Body of pancreas (tissue), 4 donors: Measurements from ENCODE around the gene ARHGAP4. TPM values are rescaled to one million over a fixed set of nuclear protein-coding genes. Genes with fewer than 3 reads are reported as not detected.

ENCODE experiments used
- ATAC-seq: fragments of 150-250 bp; one replicate; pipeline ENCODE4 v1.9.1; 2016
- DNase-seq, 4 donors: peaks; one replicate each; pipeline ENCODE4 v3.0.0-alpha.2; 2019
- H3K27ac ChIP-seq, 4 donors: fragments of 200-600 bp; sonication (generic); 1 replicate in 3 of 4; 2 replicates in 1 of 4; pipeline versions ENCODE4 v1.5.1 to v1.6.1; 2016 to 2019; ENCODE audit warnings: mild to moderate bottlenecking in 1 of 4, mixed read lengths in 1 of 4, moderate library complexity in 1 of 4
- H3K27me3 ChIP-seq, 2 donors: fragments of 200-600 bp; sonication (generic); one replicate each; pipeline ENCODE4 v1.6.0; 2016; ENCODE audit warnings: mild to moderate bottlenecking in 1 of 2
- H3K36me3 ChIP-seq, 2 donors: fragments of 200-600 bp; sonication (generic); replicated peaks in 1 of 2; 2 replicates each; pipeline ENCODE4 v1.5.1; 2016; ENCODE audit warnings: low read depth in 2 of 2; ENCODE audit not compliant: insufficient read depth in 1 of 2
- H3K4me1 ChIP-seq: fragments of 200-600 bp; sonication (generic); one replicate; pipeline ENCODE4 v1.6.0; 2016
- H3K4me3 ChIP-seq, 2 donors: fragments of 200-600 bp; sonication (generic); 1 replicate in 1 of 2; 2 replicates in 1 of 2; pipeline ENCODE4 v1.5.1; 2016 to 2019
- H3K9me3 ChIP-seq, 3 donors: fragments of 200-600 bp; sonication (generic); 1 replicate in 2 of 3; 2 replicates in 1 of 3; pipeline ENCODE4 v1.5.1; 2016
- CTCF ChIP-seq, 7 experiments: fragments of 450-650 bp in 4 of 7; fragments of 200-600 bp in 3 of 7; sonication (generic) in 3 of 7; IDR thresholded peaks; one replicate each; pipeline ENCODE4 v1.5.1; 2016 to 2019; ENCODE audit warnings: antibody characterized with exemption in 7 of 7
- POLR2A ChIP-seq, 3 donors: fragments of 450-650 bp; IDR thresholded peaks; one replicate each; pipeline ENCODE4 v1.6.1; 2016; ENCODE audit warnings: antibody characterized with exemption in 3 of 3, mild to moderate bottlenecking in 2 of 3
- WGBS, 2 donors: methylation state at CpG; one replicate each; pipeline ENCODE4 v1.1.5; 2017; 5-methylcytosine and 5-hydroxymethylcytosine counted together
- intact Hi-C: fragments of 100-400 bp; cut with DNase I; formaldehyde crosslinking; loops from one replicate; pipeline ENCODE4 v1.15.1; 2023
- total RNA-seq, 2 donors: library from RNA; depleted of rRNA; stranded (reverse); fragments of >200 nt; gene quantifications; one replicate each; pipeline ENCODE4 v1.1.0, GENCODE V29; 2016

The ARHGAP4 gene
- total RNA-seq, 2 donors from 2014 or later, result 8.6 to 16.6 TPM

DNA sequence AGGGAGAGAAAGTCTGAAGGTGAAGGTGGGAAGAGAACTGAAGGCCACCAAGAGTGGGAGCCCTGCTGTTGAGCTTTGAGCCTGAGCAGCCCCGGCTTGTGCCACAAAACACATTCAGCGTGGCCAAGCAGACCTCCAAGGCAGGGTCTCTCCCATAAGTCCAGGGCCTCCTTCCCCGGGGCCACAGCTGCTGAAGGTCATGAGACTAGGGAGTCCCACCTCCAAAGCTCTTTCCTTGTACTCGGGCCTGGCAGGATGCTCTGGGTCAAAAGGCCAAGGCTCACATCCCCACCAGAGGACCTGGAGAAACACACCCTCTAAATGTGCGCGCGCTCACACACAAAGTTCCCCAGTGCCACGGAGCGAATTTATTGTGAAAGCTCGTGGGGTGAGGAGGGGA, 3.5 kb upstream of the ARHGAP4 start:
- DNase-seq (no peak), ATAC-seq (no peak)
- WGBS, 2 donors, result 66 to 74% methylated on average over 3 to 7 of the region's 10 CpGs
- no peaks in the 10 kb centered on the region for H3K36me3 ChIP-seq
- no peak overlapping the region for H3K4me3 ChIP-seq
- peak overlapping the region in 1 of 4 donors; percentile 95 for H3K27ac ChIP-seq
- TF ChIP-seq CTCF (IDR thresholded peaks at IDR 0.05) (no peak), POLR2A (IDR thresholded peaks at IDR 0.05) (no peak)
- H3K27me3 ChIP-seq, result no peaks in the 10 kb centered on the region
- peaks cover 30% of the 10 kb centered on the region for H3K4me1 ChIP-seq
- H3K9me3 ChIP-seq, result no peaks in the 10 kb centered on the region
- intact Hi-C loops, result no loop called here

DNA sequence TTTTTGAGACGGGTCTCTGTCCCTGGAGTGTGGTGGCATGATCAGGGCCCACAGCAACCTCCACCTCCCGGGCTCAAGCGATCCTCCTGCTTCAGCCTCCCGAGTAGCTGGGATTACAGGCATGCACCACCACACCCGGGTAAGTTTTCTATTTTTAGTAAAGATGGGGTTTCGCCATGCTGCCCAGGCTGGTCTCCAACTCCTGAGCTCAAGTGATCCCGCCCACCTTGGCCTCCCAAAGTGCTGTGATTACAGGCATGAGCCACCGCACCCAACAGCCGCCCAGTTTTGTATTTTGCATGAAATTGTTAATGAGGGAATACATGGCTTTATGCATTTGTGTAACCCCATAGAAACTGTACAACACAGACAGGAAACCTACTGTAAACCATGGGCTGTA, 2.8 kb upstream of the ARHGAP4 start:
- Histone ChIP-seq H3K27ac (peak overlapping the region in 3 of 4 donors; percentile 17 to 96 (median 95)), H3K4me3 (no peak overlapping the region), H3K9me3 (no peaks in the 10 kb centered on the region), H3K27me3 (no peaks in the 10 kb centered on the region), H3K4me1 (peaks cover 26% of the 10 kb centered on the region), H3K36me3 (no peaks in the 10 kb centered on the region)
- WGBS, 2 donors, result 0 to 12% methylated on average over 3 to 9 of the region's 9 CpGs
- TF ChIP-seq CTCF (IDR thresholded peaks at IDR 0.05) (no peak), POLR2A (IDR thresholded peaks at IDR 0.05) (no peak)
- ATAC-seq, result no peak
- intact Hi-C loops, result no loop called here
- DNase-seq, result no peak

- intact Hi-C loops, result no loop called here
- DNase-seq (peak; percentile 94 to 97 (median 96)), ATAC-seq (peak; percentile 95)
- Histone ChIP-seq H3K36me3 (no peaks in the 10 kb centered on the region), H3K4me1 (peaks cover 26% of the 10 kb centered on the region), H3K27ac (peak overlapping the region; percentile 76 to 96 (median 88)), H3K27me3 (no peaks in the 10 kb centered on the region), H3K4me3 (peak overlapping the region in 1 of 2 donors; percentile 6), H3K9me3 (no peaks in the 10 kb centered on the region)
- TF ChIP-seq POLR2A (IDR thresholded peaks at IDR 0.05), result peak; percentile 78 to 81 (median 80)
- peak in 1 of 7 experiments; percentile 11 for TF ChIP-seq CTCF (IDR thresholded peaks at IDR 0.05)
- 0% methylated on average over 16 to 40 of the region's 76 CpGs for WGBS, 2 donors
Measured at GRCh38 chrX:153927922-153928760, 2.1 kb upstream of the ARHGAP4 start.

DNA sequence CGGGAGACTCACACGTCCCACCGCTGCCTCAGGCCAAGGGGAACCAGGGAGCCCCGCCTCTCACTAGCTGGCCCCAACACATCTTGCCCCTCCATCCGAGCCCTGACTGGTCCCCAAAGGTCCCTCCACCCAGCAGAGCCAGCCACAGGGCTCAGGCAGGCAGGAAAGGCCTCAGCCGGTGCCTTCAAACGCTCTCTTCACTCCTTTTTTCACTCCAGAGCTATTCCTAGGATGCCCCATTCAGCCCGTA, 1.5 kb upstream of the ARHGAP4 start:
- peak overlapping the region; percentile 76 to 96 (median 88) for H3K27ac ChIP-seq
- H3K4me3 ChIP-seq, result peak overlapping the region in 1 of 2 donors; percentile 6
- H3K27me3 ChIP-seq, result no peaks in the 10 kb centered on the region
- intact Hi-C loops, result no loop called here
- ATAC-seq, result no peak
- DNase-seq, result no peak
- H3K4me1 ChIP-seq, result peaks cover 29% of the 10 kb centered on the region
- 0 to 1% methylated on average over 1 to 8 of the region's 8 CpGs for WGBS, 2 donors
- TF ChIP-seq POLR2A (IDR thresholded peaks at IDR 0.05) (no peak), CTCF (IDR thresholded peaks at IDR 0.05) (no peak)
- H3K9me3 ChIP-seq, result no peaks in the 10 kb centered on the region
- no peaks in the 10 kb centered on the region for H3K36me3 ChIP-seq
